WTC11 (cell line): ENCODE measurements around the gene DNAJC6.

Experiments
- CREM ChIP-seq: sonication (generic); formaldehyde crosslinking; IDR thresholded peaks from 2 replicates; pipeline ENCODE4 v1.8.1; 2022; ENCODE audit warnings: mild to moderate bottlenecking, missing genetic modification reagents, moderate library complexity
- CTCF ChIP-seq: fragments of 200-600 bp; IDR thresholded peaks from 2 replicates; pipeline ENCODE4 v1.8.0; 2022; ENCODE audit warnings: antibody characterized with exemption
- SMAD4 ChIP-seq: sonication (generic); formaldehyde crosslinking; IDR thresholded peaks from 2 replicates; pipeline ENCODE4 v1.8.0; 2022; ENCODE audit warnings: mild to moderate bottlenecking, missing genetic modification reagents
- TP53 ChIP-seq: sonication (generic); formaldehyde crosslinking; IDR thresholded peaks from 2 replicates; pipeline ENCODE4 v1.8.1; 2023; ENCODE audit warnings: mild to moderate bottlenecking, missing genetic modification reagents
- ZNF425 ChIP-seq: fragments of 250-450 bp; sonication (Bioruptor Pico); conservative IDR thresholded peaks from 2 replicates; pipeline ENCODE4 v1.9.0; 2021; ENCODE audit warnings: mild to moderate bottlenecking

GRCh38 chr1:65441464-65441863 lies 132.1 kb downstream of the DNAJC6 start:
- no peak for TF ChIP-seq SMAD4
- no peak for TF ChIP-seq TP53
- TF ChIP-seq CTCF = no peak
- TF ChIP-seq ZNF425 (CRISPR knock-in tag) = no peak
- TF ChIP-seq CREM (CRISPR knock-in tag) = no peak
